HepG2 (cell line): ENCODE data around the gene SRC. TPM values are rescaled to one million over a fixed set of nuclear protein-coding genes. Genes with fewer than 3 reads are reported as not detected.

Source experiments
- ATF7 ChIP-seq, 2 experiments: fragments of 450-650 bp in 1 of 2; sonication (generic) in 1 of 2; formaldehyde crosslinking in 1 of 2; IDR thresholded peaks; 2 replicates each; pipeline versions ENCODE4 v1.4.0 to v1.6.1; 2016 to 2020; ENCODE audit warnings: antibody characterized with exemption in 1 of 2, mild to moderate bottlenecking in 1 of 2, missing genetic modification reagents in 1 of 2
- FOXM1 ChIP-seq: sonication (generic); formaldehyde crosslinking; IDR thresholded peaks from 2 replicates; pipeline ENCODE4 v1.5.0; 2020; ENCODE audit warnings: missing genetic modification reagents
- HDAC1 ChIP-seq: sonication (generic); formaldehyde crosslinking; IDR thresholded peaks from 2 replicates; pipeline ENCODE4 v1.5.1; 2020; ENCODE audit warnings: mild to moderate bottlenecking, missing genetic modification reagents
- IKZF1 ChIP-seq: fragments of 450-650 bp; IDR thresholded peaks from 2 replicates; pipeline ENCODE4 v1.7.1; 2016
- IKZF4 ChIP-seq: sonication (generic); formaldehyde crosslinking; IDR thresholded peaks from 2 replicates; pipeline ENCODE4 v1.5.1; 2020; ENCODE audit warnings: borderline replicate concordance, mild to moderate bottlenecking, low read depth, missing genetic modification reagents; ENCODE audit errors: not compliant biosample characterization
- JUNB ChIP-seq: sonication (generic); formaldehyde crosslinking; IDR thresholded peaks from 2 replicates; pipeline ENCODE4 v1.8.0; 2022; ENCODE audit warnings: missing genetic modification reagents, mild to moderate bottlenecking, borderline replicate concordance
- KLF13 ChIP-seq: sonication (generic); formaldehyde crosslinking; IDR thresholded peaks from 2 replicates; pipeline ENCODE4 v1.4.0; 2020; ENCODE audit warnings: mild to moderate bottlenecking, missing genetic modification reagents
- SP2 ChIP-seq: sonication (generic); formaldehyde crosslinking; IDR thresholded peaks from 2 replicates; pipeline ENCODE4 v1.5.1; 2020; ENCODE audit warnings: mild to moderate bottlenecking, missing genetic modification reagents
- TBX2 ChIP-seq: sonication (generic); formaldehyde crosslinking; IDR thresholded peaks from 2 replicates; pipeline ENCODE4 v1.5.0; 2020; ENCODE audit warnings: missing genetic modification reagents, mild to moderate bottlenecking, borderline replicate concordance
- ZFP82 ChIP-seq: sonication (generic); formaldehyde crosslinking; IDR thresholded peaks from 2 replicates; pipeline ENCODE4 v1.5.1; 2020; ENCODE audit warnings: mild to moderate bottlenecking, missing genetic modification reagents, borderline replicate concordance
- ZNF224 ChIP-seq: sonication (generic); formaldehyde crosslinking; IDR thresholded peaks from 2 replicates; pipeline ENCODE4 v1.5.0; 2020; ENCODE audit warnings: mild to moderate bottlenecking, missing genetic modification reagents
- ZNF235 ChIP-seq: sonication (generic); formaldehyde crosslinking; IDR thresholded peaks from 2 replicates; pipeline ENCODE4 v1.8.1; 2023; ENCODE audit warnings: mild to moderate bottlenecking, missing genetic modification reagents, borderline replicate concordance
- ZNF598 ChIP-seq: sonication (generic); formaldehyde crosslinking; IDR thresholded peaks from 2 replicates; pipeline ENCODE4 v1.5.1; 2020; ENCODE audit warnings: mild to moderate bottlenecking, missing genetic modification reagents, borderline replicate concordance
- ZNF709 ChIP-seq: sonication (generic); formaldehyde crosslinking; IDR thresholded peaks from 2 replicates; pipeline ENCODE4 v1.5.0; 2020; ENCODE audit warnings: mild to moderate bottlenecking, missing genetic modification reagents
- ZNF768 ChIP-seq: sonication (generic); formaldehyde crosslinking; IDR thresholded peaks from 2 replicates; pipeline ENCODE4 v1.4.0; 2020; ENCODE audit warnings: missing genetic modification reagents
- ZNF879 ChIP-seq: sonication (generic); formaldehyde crosslinking; IDR thresholded peaks from 2 replicates; pipeline ENCODE4 v1.8.1; 2023; ENCODE audit warnings: missing genetic modification reagents
- polyA plus RNA-seq, 8 experiments: library from polyadenylated mRNA; depleted of rRNA in 3 of 8; stranded (reverse) in 7 of 8; unstranded in 1 of 8; fragments of >200 nt; fragmentation: Illumina TruSeq in 4 of 8; extraction: Trizol in 4 of 8; gene quantifications; 2 replicates each; pipeline versions ENCODE4 v1.2.1 to v1.2.3, GENCODE V29; 2011 to 2016; ENCODE audit warnings: low read depth in 4 of 8, missing spikeins in 1 of 8, mixed read lengths in 1 of 8; ENCODE audit not compliant: insufficient read depth in 1 of 8
- total RNA-seq, 5 experiments: library from RNA; depleted of rRNA; stranded (reverse); fragments of >200 nt; fragmentation: Illumina TruSeq; extraction: Trizol; gene quantifications; 2 replicates each; pipeline ENCODE4 v1.2.3, GENCODE V29; 2016; ENCODE audit warnings: low read depth in 1 of 5
- TF ChIP-seq, protein P1 (sequence below): sonication (generic); formaldehyde crosslinking; IDR thresholded peaks from 2 replicates; pipeline ENCODE4 v1.8.1; 2023; ENCODE audit warnings: mild to moderate bottlenecking, inconsistent platforms, moderate library complexity, missing genetic modification reagents, borderline replicate concordance
- TF ChIP-seq, protein P2 (sequence below): sonication (generic); formaldehyde crosslinking; IDR thresholded peaks from 2 replicates; pipeline ENCODE4 v1.4.0; 2020; ENCODE audit warnings: mild to moderate bottlenecking, missing genetic modification reagents
- TF ChIP-seq, protein P3 (sequence below): sonication (generic); formaldehyde crosslinking; IDR thresholded peaks from 2 replicates; pipeline ENCODE4 v1.8.0; 2022; ENCODE audit warnings: mild to moderate bottlenecking, missing genetic modification reagents, moderate library complexity
- TF ChIP-seq, protein P4 (sequence below): sonication (generic); formaldehyde crosslinking; IDR thresholded peaks from 2 replicates; pipeline ENCODE4 v1.4.0; 2020; ENCODE audit warnings: missing genetic modification reagents, mild to moderate bottlenecking, borderline replicate concordance

Gene SRC
- total and polyA plus RNA-seq, 2 of the 13 experiments (the other 11 are each of a cell fraction or from before 2014, with no cell fraction given), result 54.7 to 192 TPM

DNA sequence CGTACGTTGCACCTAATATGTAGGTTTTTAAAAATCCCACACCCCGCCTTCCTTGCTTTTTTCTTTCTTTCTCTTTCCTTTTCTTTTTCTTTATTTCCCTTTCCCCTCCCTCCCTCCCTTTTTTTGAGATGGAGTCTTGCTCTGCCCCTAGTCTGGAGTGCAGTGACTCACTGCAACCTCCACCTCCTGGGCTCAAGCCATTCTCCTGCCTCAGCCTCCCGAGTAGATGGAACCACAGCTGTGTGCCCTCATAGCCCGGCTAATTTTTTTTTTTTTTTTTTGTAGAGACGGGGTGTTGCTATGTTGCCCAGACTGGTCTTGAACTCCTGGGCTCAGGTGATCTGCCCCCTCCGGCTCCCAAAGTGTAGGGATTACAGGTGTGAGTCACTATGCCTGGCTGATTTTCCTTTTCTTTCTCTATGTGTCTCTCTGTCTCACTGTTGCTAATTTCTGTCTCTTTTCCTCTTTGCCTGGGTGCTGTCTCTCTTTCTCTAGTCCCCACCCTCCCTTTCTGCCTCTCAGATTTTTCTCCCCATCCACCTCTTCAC, 61.2 kb downstream of the SRC start (continued):
- TF ChIP-seq ATF7 (IDR thresholded peaks at IDR 0.05), result no peak
- TF ChIP-seq ATF7 (CRISPR knock-in tag; IDR thresholded peaks at IDR 0.05), result no peak
- TF ChIP-seq, protein P1, sequence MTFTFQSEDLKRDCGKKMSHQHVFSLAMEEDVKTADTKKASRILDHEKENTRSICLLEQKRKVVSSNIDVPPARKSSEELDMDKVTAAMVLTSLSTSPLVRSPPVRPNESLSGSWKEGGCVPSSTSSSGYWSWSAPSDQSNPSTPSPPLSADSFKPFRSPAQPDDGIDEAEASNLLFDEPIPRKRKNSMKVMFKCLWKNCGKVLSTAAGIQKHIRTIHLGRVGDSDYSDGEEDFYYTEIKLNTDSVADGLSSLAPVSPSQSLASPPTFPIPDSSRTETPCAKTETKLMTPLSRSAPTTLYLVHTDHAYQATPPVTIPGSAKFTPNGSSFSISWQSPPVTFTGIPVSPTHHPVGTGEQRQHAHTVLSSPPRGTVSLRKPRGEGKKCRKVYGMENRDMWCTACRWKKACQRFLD, result no peak
- TF ChIP-seq FOXM1, result no peak
- no peak for TF ChIP-seq ZNF235 (CRISPR knock-in tag)
- TF ChIP-seq SP2 (CRISPR knock-in tag), result 0 out of 2 replicates have a peak, but pooled peaks have one; percentile 11
- TF ChIP-seq, protein P2, sequence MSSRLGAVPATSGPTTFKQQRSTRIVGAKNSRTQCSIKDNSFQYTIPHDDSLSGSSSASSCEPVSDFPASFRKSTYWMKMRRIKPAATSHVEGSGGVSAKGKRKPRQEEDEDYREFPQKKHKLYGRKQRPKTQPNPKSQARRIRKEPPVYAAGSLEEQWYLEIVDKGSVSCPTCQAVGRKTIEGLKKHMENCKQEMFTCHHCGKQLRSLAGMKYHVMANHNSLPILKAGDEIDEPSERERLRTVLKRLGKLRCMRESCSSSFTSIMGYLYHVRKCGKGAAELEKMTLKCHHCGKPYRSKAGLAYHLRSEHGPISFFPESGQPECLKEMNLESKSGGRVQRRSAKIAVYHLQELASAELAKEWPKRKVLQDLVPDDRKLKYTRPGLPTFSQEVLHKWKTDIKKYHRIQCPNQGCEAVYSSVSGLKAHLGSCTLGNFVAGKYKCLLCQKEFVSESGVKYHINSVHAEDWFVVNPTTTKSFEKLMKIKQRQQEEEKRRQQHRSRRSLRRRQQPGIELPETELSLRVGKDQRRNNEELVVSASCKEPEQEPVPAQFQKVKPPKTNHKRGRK (CRISPR knock-in tag), result peak; percentile 74; the same call in 1 of the 2 replicates
- no peak for TF ChIP-seq ZNF709 (CRISPR knock-in tag)
- TF ChIP-seq ZNF768, result no peak
- 0 out of 2 replicates have a peak, but pooled peaks have one; percentile 11 for TF ChIP-seq HDAC1 (CRISPR knock-in tag)
- TF ChIP-seq ZNF224 (CRISPR knock-in tag), result 0 out of 2 replicates have a peak, but pooled peaks have one; percentile 33
- TF ChIP-seq IKZF4 (CRISPR knock-in tag), result no peak
- TF ChIP-seq, protein P3, sequence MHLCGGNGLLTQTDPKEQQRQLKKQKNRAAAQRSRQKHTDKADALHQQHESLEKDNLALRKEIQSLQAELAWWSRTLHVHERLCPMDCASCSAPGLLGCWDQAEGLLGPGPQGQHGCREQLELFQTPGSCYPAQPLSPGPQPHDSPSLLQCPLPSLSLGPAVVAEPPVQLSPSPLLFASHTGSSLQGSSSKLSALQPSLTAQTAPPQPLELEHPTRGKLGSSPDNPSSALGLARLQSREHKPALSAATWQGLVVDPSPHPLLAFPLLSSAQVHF, result no peak
- no peak for TF ChIP-seq ZNF598 (CRISPR knock-in tag)
- TF ChIP-seq, protein P4, sequence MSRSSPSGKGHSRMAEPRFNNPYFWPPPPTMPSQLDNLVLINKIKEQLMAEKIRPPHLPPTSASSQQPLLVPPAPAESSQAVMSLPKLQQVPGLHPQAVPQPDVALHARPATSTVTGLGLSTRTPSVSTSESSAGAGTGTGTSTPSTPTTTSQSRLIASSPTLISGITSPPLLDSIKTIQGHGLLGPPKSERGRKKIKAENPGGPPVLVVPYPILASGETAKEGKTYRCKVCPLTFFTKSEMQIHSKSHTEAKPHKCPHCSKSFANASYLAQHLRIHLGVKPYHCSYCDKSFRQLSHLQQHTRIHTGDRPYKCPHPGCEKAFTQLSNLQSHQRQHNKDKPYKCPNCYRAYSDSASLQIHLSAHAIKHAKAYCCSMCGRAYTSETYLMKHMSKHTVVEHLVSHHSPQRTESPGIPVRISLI, result 0 out of 2 replicates have a peak, but pooled peaks have one; percentile 10
- TF ChIP-seq IKZF1, result no peak
- no peak for TF ChIP-seq ZFP82 (CRISPR knock-in tag)
- peak; percentile 51; the same call in 1 of the 2 replicates for TF ChIP-seq JUNB (CRISPR knock-in tag)
- 0 out of 2 replicates have a peak, but pooled peaks have one; percentile 16 for TF ChIP-seq KLF13 (CRISPR knock-in tag)
- TF ChIP-seq TBX2 (CRISPR knock-in tag), result peak; percentile 26; the same call in 1 of the 2 replicates
- TF ChIP-seq ZNF879 (CRISPR knock-in tag), result peak; percentile 0; the same call in 1 of the 2 replicates
